HG03520 (cell line): ENCODE measurements around the gene MERTK.
"Not testable (repeated sequence)": the region's sequence is repeated elsewhere in the genome, so short reads cannot be mapped to it uniquely, and the experiment has no call there.

Source experiments
- ATAC-seq: cut with Tn5 transposase; IDR thresholded peaks from one replicate; pipeline ENCODE4 v1.9.1; 2021; ENCODE audit warnings: mild to moderate bottlenecking, moderate library complexity; ENCODE audit not compliant: unreplicated experiment

MERTK gene

DNA sequence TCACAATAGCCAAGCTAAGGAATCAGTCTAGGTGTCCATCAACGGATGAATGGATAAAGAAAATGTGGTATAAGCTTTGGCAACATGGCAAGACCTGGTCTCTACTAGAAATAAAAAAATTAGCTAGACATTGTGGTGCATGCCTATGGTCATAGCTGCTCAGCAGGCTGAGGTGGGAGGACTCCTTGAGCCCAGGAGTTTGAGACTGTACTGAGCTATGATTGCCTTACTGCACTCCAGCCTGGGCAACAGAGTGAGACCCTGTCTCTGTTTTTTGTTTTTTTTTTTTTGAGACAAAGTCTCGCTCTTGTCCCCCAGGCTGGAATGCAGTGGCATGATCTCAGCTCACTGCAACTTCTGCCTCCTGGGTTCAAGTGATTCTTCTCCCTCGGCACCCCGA lies 11.6 kb downstream of the MERTK start:
- ATAC-seq: not testable (repeated sequence)

DNA sequence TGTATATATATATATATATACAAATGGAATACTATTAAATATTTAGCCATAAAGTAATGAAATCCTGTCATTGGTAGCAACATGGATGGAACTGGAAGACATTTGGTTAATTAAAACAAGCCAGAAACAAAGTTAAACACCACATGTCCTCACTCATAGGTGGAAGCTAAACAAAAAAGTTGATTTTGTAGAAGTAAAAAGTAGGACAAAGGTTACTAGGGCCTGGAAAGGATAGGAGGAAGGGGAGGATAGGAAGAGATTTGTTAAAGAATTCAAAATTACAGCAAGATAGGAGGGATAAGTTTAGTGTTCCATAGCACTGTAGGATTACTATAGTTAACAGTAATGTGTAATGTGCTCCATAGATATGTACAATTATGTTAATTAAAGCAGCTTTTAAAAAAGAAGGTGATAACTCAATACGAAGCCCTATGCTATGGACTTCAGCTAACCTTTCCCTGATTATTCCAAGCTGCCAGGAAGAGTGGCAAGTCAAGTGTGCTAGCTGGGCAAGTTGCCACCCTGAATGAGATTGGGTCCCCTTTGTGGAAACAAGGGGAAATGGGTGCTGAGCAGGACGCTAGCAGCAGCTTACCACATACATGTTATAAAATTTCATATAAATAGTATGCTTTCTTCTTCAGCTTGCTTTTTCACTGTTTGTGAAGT lies 12.3 kb downstream of the MERTK start:
- ATAC-seq: no peak

DNA sequence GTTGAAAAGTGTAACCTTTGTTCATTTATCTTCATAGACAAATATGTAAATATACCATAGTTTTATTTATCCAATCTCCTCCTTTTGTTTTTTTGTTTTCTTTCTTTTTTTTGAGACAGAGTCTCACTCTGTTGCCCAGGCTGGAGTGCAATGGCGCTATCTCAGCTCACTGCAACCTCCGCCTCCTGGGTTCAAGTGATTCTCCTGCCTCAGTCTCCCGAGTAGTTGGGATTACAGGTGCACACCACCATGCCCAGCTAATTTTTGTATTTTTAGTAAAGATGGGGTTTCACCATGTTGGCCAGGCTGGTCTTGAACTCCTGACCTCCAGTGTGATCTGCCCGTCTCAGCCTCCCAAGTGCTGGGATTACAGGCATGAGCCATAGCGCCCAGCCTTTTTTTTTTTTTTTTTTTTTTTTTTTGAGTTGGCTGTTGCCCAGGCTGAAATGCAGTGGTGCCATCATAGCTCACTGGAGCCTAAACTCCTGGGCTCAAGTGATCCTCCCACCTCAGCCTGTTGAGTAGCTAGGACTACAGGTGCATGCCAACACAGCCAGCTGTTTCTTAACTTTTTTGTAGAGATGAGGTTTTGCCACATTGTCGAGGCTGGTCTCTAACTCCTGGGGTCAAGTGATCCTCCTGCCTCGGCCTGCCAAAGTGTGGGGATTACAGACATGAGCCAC lies 13.0 kb downstream of the MERTK start:
- not testable (repeated sequence) for ATAC-seq

DNA sequence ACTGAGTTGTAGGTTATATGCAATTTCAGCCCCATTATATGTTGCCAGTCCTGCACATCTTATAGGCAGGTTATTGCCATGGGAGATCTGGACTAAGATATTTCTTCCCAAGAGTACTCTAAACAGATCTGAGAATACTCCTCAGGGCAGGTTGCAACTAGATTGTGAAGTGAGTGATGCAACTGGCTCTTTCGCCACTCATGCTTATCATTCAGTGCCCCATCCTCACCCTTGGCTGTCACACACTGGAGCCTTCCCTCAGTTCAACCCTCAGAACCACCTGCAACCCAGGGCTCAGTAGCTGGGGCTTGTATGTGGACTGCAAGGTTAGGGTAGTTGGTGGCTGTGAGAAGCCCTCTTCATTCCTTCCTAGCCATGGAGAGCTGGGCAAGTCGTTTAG lies 14.1 kb downstream of the MERTK start:
- ATAC-seq: no peak

DNA sequence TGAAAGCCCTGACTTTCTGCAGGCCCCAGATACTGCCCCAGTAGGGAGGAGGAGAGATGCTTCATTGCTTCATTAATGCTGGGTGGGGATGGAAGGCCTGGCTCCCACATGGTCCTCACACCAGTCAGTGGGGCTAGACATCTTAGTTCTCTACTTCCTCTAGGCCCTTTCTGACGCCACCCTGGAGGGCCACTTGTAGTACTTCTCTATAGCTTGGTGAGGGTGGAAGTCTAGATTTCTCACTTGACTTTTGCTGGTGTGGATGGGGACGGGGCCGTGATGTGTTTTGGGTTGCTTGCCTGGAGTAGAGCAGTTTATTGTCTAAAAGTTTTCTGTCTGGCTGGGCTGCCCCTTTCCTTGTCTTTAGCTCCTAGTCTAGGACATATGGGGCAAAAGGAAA lies 18.7 kb downstream of the MERTK start:
- no peak for ATAC-seq

DNA sequence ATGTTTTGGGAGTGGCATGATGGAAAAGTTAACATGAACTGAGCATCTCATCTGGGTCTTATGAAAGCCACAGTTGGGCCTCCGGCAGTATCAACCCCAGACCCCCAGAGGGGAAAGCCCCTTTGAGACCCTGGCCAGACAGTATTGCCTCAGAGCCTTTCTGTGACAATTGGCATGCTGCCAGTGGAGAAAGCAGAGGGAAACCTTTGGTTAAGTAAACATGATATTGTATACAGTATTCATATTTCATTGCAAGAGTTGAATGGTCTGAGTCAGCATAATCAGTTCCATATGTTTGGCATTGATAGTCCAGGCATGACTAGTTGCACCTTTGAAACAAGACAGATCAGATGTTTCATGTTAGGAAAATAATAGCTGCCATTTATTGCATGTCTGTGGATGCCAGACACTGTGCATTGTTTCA lies 20.0 kb downstream of the MERTK start:
- no peak for ATAC-seq

DNA sequence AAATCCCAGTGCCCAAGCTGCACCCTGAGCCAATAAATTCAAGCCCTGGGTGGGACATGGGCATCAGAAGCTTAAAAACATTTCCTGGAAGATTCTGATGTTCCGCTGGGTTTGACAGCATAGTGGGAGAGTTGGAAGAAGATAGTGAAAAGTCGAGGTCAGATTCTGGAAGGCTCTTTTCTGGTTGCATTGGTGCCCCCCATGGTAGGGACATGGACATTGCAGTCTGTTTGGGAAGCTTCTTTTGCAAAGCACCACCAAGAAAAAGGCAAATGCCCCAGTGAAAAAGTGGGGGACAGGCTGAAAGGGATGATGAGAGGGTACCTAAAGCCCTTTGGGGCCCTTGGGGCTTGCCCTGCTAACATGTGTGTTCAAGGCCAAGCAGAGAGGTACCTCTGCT lies 21.0 kb downstream of the MERTK start:
- no peak for ATAC-seq

DNA sequence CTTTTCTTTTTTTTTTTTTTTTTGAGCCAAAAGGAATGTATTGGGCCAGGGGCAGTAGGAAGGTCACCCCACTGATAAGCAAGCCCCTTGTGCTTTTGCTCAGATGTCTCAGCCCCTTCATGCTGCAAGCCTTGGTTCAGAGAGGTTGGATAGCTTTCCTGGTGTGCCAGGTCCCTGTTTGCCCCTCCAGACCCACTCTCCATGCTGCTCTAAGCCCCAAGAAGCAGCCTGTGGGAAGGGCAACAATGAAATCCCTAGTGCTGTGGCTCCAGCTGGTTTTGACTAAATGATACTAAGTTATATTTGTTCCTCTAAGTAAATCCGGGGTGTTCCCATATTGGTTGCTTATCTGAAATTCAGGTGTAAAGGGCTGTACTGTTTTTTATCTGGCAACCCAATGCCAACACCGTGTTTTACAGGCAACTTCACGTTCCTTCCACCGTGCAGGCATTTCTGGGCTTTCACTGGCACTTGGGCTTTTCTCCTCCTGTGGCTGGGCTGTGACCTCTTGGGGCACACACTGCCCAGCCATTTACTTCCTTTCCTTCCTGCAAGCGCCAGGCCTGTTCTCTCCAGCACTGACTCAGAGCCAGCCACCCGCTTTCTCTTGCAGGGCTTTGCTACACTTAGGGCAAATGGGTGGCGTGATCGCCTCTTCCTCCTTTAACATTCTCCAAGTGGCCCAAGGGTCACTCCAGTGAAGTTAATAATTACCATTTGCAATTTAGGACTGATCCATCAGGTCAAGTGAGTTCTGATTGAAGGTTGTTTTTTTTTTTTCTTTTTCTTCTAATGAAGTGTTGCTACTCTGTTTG lies 21.6 kb downstream of the MERTK start:
- no peak for ATAC-seq

DNA sequence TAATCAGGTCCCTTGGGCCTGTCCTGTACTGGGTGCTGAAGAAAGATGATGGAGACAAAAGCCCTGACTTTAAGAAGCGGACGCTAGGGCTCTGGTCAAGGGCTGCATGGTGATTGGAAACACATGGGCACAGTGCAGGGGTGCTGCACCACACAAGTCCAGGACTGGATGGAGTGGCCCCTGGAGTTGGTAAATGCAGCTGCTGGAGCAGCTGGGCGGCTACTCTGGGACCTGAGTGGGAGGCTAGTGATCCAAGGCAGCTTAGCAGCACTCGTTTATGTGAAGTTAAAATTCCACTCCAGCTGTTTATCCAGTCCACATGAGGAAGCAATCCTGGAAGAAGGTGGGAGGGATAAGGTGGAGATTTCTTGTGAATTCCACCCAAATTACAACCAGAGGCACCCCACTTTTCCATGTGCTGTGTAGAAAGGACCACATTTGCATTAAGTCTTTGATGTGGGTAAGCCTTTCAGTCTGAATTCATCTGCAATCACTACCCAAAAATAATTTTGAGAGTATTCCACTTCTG lies 24.9 kb downstream of the MERTK start:
- no peak for ATAC-seq

DNA sequence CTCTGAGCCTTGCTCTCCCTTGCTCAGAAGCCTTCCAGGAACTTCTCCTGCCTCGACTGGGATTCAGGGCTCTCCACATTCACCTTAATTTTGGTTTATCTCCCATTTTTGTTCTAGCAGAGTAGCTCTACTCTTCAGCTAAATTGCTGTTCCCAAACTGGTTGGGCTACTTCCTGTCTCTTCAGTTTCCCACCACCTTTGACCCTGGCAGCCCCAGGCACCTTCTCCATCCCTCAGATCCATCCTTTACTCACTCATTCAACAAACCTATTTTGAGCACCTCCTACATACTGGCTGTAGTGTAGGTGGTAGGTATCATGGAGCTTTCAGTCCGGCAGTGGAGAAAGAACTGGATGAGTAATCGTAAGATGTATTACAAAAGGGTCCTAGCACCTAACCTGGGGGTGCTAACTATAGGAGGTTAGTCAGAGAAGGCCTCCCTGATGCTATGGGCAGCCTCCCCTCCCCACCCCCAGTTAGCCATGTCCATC lies 26.3 kb downstream of the MERTK start:
- no peak for ATAC-seq

DNA sequence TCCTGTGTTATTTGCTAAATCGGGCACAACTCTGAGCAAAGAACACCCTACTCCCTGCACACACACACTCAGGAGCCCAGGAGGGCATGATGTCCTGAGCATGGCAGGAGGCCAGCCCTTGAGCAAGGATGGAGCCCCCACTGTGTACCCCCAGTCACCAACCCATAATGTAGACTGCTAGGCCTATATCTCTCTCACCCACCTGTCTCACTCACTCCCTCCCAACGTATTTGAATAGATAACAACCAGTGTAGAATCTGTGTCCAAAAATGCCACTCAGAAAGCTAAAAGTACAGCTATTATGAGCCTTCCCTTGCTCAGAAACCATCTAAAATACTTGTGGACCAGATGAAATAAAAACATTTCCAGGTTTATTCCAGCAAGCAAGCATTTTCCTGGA lies 29.3 kb downstream of the MERTK start:
- ATAC-seq: no peak

DNA sequence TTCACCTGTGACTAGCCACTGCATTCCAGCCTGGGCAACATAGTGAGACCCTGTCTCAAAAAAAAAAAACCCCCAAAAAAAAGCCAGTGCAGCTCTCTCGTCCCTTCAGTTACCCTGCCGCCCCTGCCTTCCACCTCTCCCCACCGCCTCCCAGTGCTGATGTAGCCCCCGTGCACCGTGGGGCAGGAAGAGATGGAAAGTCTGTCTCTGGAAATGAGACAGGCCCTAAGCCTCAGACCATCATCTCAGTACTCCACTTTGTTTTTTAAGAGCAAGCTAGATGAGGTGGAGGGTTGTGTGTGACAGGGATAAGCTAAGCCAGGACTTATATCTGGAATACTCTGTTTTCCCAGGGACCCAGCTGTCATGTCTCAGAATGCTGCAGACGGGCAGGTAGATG lies 32.0 kb downstream of the MERTK start:
- no peak for ATAC-seq

DNA sequence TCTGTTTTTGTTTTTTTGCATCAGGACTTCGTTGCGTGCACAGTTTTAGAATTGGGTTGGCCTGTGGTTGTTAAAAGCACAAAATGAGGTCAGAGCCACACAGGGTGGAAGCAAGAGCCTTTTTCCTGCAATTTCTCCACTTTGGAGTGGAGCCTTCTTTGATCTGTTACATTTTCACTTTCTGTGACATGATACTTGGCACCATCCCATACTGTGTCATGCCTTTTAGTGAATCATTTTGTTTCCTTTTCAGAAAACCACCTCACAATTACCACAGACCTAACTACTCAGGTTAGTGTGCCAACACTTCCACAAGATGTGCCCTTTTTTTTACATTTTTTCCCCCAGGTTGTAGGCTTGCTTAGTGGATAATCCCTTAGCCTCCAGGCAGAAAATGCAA lies 32.5 kb downstream of the MERTK start:
- no peak for ATAC-seq

DNA sequence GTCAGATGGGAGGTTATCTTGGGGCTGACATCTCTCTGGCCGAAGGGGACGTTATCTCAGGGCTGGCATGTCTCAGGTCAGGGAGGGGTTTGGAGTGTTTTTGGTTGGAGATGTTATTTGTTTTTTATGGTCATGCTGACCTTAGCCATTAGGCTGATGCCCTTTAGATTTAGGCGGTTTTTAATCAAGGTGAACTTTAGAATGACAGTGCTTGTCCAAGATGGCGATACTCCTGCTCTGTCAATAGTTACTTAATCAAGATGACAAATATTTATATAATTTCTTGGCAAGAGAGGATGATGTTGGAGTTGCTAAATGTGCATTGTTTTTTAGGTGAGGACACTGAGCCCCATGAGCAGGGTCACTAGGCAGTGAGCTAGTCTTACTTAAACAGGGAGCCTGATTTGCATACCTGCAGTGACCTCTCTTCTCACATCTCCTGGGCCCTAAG lies 34.5 kb downstream of the MERTK start:
- ATAC-seq: no peak

DNA sequence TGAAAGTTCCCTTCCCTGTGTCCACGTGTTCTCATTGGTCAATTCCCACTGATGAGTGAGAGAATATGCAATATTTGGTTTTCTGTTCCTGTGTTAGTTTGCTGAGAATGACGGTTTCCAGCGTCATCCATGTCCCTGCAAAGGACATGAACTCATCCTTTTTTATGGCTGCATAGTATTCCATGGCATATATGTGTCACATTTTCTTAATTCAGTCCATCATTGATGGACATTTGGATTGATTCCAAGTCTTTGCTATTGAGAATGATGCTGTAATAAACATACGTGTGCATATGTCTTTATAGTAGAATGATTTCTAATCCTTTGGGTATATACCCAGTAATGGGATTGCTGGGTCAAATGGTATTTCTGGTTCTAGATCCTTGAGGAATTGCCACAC lies 35.5 kb downstream of the MERTK start:
- ATAC-seq: not testable (repeated sequence)

DNA sequence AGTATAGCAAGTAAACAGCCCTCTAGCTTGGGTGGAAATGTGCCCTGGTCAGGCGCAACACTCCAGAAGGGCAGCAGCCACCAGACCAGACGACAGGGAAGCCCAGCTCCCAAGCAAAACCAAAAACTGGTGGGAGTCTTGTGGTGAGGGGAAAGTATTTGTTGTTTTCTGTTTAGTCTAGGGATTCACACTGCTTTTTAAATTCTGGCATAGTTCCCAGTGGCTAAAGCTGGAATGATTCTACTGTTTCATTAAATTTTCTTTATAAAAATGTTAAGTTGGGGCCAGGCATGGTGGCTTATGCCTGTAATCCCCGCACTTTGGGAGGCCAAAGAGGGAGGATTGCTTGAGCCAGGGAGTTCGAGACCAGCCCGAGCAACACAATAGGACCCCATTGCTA lies 38.5 kb downstream of the MERTK start:
- ATAC-seq: no peak

DNA sequence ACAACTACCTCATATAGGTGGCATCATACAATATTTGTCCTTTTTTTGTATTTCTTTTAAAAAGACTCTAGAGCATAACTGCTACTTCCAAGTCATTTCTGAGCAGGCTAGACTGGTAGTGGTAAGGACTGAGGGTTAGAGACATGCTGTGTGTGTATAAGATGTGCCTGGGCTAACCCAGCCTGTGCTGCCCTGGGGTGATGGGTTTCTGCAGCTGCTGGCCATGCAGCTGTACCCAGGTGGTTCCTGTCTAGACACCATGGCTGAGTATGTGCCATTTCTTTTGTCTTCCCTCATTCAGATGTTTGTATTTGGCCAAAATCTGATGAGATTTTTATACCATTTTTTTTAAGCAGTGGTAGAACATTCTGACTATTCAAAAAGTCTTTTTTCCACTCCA lies 40.0 kb downstream of the MERTK start:
- ATAC-seq: no peak

DNA sequence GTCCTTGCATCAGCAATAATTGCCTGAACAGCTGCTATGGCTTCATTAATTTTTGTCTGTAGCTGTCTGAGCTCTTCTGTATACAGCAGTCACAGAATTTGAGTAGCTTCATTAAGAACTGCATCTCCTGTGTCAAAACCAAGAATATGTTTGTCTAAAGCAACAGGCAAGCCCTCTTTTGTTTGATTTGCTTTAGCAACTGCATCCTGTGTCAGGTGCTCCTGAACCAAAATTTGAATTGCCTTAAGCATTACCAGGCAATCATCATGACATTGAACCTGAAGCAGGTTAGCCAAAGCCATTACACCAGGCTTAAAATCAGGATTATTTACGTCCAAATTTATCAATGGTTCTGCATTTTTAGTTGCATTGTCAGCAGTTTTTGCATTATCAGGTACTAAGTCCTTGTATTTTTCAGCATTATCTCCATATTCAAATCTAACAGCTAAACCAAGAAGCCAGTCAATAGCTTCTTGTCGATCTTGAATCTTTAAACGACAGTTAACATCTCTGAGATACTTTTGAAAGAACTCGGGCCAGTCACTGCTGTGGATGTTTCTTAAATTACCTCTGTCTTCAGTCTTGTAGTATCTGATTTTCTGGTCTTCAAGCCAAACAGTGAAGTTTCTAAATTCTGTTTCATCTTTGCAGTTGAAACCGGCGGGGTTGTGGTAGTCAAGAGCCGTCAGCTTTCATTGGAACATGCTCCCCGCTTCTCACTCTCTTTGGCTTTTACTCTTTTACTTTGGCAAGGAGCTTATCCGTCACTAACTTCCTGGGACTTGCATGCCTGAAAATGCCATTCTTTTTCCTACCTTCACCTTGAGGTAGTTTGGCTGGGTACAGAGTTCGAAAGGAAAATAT lies 42.2 kb downstream of the MERTK start:
- no peak for ATAC-seq

DNA sequence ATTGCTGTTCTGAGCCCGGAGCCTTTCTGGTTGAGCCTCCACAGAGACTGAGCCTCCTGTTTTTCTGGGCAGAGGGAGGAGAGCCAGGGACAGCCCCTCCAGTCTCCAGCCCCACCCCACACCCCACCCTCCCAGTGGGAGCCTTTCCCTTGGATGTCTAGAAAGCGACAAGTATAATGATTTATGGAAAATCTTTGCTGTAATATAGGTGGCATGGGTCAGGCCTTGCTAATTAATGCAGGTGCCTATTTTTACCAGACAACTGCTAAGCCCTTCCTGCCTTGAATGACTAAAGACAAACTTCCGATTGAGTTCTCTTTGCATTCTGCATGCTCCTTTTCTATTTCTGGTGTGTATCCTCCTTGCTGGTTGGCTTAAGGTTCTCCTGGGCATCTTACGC lies 43.1 kb downstream of the MERTK start:
- ATAC-seq: no peak

DNA sequence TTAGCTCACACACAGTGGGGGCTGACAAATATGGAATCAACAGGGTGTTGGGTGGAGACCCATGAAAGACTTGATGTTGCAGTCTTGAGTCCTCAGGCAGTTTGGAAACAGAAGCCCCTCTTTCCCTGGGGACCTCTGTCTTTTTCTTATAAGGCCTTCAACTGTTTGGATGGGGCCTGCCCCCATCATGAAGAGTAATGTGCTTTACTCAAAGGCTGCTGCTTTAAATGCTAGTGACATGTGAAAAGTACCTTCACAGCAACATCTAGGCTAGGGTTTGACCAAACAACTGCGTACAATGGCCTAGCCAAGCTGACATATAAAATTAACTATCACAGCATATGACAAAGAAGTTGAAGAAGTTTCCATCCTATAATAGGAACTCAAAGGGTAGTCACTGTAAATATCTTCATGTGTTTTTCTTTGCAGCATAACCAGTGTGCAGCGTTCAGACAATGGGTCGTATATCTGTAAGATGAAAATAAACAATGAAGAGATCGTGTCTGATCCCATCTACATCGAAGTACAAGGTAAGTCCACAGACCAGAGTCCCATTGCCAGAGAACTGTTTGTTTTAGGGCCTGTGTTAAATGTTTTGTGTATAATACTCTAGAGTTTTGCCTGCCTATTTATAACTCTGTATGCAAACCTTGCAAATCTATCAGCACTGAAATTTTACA lies 46.3 kb downstream of the MERTK start:
- ATAC-seq: no peak
